EL (cell line): ENCODE results near the gene GPX1.

Experiments used
- DNase-seq: peaks from one replicate; pipeline ENCODE4 v3.0.0-alpha.2; 2016

The GPX1 gene

DNA sequence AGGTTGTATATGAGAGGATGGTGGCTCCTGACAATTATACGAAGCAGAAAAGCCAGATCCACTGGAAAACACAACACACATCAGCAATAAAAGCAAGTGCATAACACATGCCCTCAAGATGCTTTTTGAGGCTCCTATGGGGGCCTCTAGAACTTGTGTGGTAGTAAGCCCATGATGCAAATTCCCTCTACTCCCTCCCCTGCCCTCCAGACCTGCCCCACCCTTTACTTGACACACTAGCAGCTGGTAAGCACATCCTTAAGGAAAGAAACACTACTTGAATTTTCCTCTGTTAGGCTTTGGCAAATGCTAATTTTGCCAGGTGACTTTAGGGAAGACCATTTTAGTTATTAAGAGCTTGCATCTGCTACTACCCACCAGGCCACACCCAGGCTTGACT is 47.5 kb downstream of the GPX1 start:
- DNase-seq, result no peak
